22Rv1 (cell line): ENCODE measurements around the gene ATXN1.

ENCODE experiments used
- CTCF ChIP-seq: fragments of 450-650 bp; IDR thresholded peaks from 2 replicates; pipeline ENCODE4 v1.5.1; 2017; ENCODE audit warnings: mild to moderate bottlenecking
- ZFX ChIP-seq: fragments of 450-650 bp; IDR thresholded peaks from 2 replicates; pipeline ENCODE4 v1.6.1; 2017; ENCODE audit warnings: antibody characterized with exemption, borderline replicate concordance

GRCh38 chr6:16388488-16388887 lies 372.8 kb downstream of the ATXN1 start:
- TF ChIP-seq CTCF (no peak), ZFX (no peak)
